ENCODE results near the gene ASNS. TPM values are rescaled to one million over a fixed set of nuclear protein-coding genes. Genes with fewer than 3 reads are reported as not detected.

The ASNS gene

Small RNAs within 50 kb of the gene (small RNA-seq; reads per million reads assigned to genes)
- gene AC005326.1 (ENCODE audit: insufficient read depth) (not detected), gene AC079781.2 (ENCODE audit: insufficient read depth) (not detected), gene SNRPCP9 (ENCODE audit: insufficient read depth) (not detected)

Measured in mesendoderm (in vitro differentiated cells).